Naive B cell (primary cell): Measurements from ENCODE around the gene ALOX5. TPM values are rescaled to one million over a fixed set of nuclear protein-coding genes. Genes with fewer than 3 reads are reported as not detected.
"Not testable (repeated sequence)": the region's sequence is repeated elsewhere in the genome, so short reads cannot be mapped to it uniquely, and the experiment has no call there.

Source experiments
- ATAC-seq, 2 donors: fragments of 150-1000 bp; cut with Tn5 transposase; 2 replicates each; pipeline ENCODE4 v1.10.0; 2021; ENCODE audit warnings: low read depth in 2 of 2, mild to moderate bottlenecking in 2 of 2, moderate library complexity in 2 of 2
- DNase-seq: peaks from one replicate; pipeline ENCODE4 v3.0.0; 2022
- H3K27ac Mint-ChIP-seq, 6 donors: one replicate each; pipeline ENCODE4 v1.8.0; 2020 to 2022; ENCODE audit warnings: mild to moderate bottlenecking in 6 of 6, mixed read lengths in 6 of 6, moderate library complexity in 5 of 6, inconsistent platforms in 2 of 6
- H3K27me3 Mint-ChIP-seq, 3 donors: one replicate each; pipeline ENCODE4 v1.8.0; 2021 to 2022; ENCODE audit warnings: mixed read lengths in 3 of 3, mild to moderate bottlenecking in 1 of 3
- H3K36me3 Mint-ChIP-seq, 2 donors: one replicate each; pipeline ENCODE4 v1.8.0; 2020 to 2022; ENCODE audit warnings: mixed read lengths in 2 of 2, inconsistent platforms in 1 of 2, mild to moderate bottlenecking in 1 of 2
- H3K4me1 Mint-ChIP-seq, 3 donors: one replicate each; pipeline ENCODE4 v1.8.0; 2020 to 2022; ENCODE audit warnings: mixed read lengths in 3 of 3, inconsistent platforms in 1 of 3, mild to moderate bottlenecking in 1 of 3, moderate library complexity in 1 of 3
- H3K4me3 Mint-ChIP-seq, 8 donors: one replicate each; pipeline ENCODE4 v1.8.0; 2020 to 2022; ENCODE audit warnings: mild to moderate bottlenecking in 8 of 8, mixed read lengths in 8 of 8, moderate library complexity in 8 of 8, inconsistent platforms in 2 of 8
- H3K9me3 Mint-ChIP-seq, 7 donors: one replicate each; pipeline ENCODE4 v1.8.0; 2020 to 2022; ENCODE audit warnings: mixed read lengths in 7 of 7, mild to moderate bottlenecking in 5 of 7, inconsistent platforms in 2 of 7, moderate library complexity in 1 of 7
- polyA plus RNA-seq, 6 donors: library from polyadenylated mRNA; unstranded; fragments of 300-500 nt; fragmentation: Illumina TruSeq; gene quantifications; one replicate each; pipeline ENCODE4 v1.2.3, GENCODE V29; 2021; ENCODE audit warnings: low read depth in 6 of 6

Gene ALOX5
- polyA plus RNA-seq, 6 donors from 2014 or later, result 120 to 202 (median 153) TPM

DNA sequence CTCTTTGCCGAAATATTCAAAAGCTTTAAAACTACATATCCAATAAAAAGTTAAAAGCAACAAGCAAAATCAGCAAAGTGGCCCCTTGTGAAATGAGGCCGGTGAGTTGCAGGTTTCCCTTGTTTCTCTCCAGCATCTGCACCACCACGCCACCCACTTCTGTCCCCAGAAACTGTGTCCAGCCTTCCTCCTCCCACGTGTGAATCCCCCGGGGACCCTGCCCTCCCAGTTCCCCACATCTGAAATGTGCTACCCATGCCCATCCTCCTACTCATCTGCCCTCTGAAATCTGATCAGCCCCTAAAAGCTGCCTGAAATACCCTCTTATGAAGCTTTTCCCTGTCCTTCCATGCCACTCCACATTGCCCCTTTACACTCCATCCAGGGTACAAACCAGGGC is 3.8 kb downstream of the ALOX5 start:
- Mint-ChIP-seq H3K27ac (peak overlapping the region in 5 of 6 donors; percentile 83 to 91 (median 86)), H3K27me3 (no peaks in the 10 kb centered on the region)
- no peak for ATAC-seq

DNA sequence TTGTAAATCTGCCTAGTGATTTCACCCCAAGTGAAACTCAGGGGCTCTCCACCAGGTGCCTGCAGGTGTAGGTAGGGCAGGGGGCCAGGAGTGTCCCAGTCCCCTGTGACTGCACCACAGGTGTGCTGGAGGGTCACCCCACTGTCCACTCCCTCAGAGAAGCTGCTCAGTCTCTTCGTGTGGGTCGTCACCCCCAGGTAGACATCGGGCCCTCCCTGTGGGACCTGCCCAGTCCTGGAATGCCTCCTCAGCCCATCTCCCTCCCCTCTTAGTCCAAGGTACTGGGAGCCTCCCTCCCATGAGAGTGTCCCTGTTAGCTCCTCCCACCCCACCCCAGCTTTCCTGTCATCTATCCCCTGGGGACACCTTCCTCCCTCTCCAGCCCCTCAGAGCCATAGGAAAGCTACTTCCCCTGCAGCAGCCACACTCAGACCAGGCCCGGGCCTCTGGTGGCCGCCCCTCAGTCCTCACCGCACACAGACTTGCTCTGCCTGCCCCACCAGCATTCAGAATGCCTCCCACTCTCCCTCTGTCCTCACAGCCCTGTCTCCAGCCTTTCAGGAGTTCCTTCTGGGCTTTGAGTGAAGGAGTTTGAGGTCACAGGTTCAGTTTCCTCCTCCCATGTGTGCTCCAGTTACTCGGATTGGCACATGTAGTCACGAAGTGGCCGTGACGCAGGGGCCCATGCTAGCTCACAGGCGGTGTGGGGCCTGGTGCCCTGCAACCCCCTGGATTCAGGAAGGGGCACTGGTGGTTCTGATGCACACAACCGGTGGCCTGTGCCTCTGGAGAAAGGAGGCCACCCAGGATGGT is 5.1 kb downstream of the ALOX5 start:
- peaks cover 0 to 15% of the 10 kb centered on the region in 2 donors for H3K36me3 Mint-ChIP-seq
- ATAC-seq, result no peak
- H3K4me3 Mint-ChIP-seq, result peak overlapping the region in 6 of 8 donors; percentile 41 to 98 (median 74)

More for the DNA sequence above, 3.8 kb downstream of the ALOX5 start:
- no peaks in the 10 kb centered on the region for H3K9me3 Mint-ChIP-seq
- H3K4me3 Mint-ChIP-seq, result peak overlapping the region; percentile 85 to 98 (median 96)
- DNase-seq, result no peak
- peaks cover 0 to 21% of the 10 kb centered on the region in 2 donors for H3K36me3 Mint-ChIP-seq
- H3K4me1 Mint-ChIP-seq, result peaks cover 61 to 75% (median 69%) of the 10 kb centered on the region in 3 donors

DNA sequence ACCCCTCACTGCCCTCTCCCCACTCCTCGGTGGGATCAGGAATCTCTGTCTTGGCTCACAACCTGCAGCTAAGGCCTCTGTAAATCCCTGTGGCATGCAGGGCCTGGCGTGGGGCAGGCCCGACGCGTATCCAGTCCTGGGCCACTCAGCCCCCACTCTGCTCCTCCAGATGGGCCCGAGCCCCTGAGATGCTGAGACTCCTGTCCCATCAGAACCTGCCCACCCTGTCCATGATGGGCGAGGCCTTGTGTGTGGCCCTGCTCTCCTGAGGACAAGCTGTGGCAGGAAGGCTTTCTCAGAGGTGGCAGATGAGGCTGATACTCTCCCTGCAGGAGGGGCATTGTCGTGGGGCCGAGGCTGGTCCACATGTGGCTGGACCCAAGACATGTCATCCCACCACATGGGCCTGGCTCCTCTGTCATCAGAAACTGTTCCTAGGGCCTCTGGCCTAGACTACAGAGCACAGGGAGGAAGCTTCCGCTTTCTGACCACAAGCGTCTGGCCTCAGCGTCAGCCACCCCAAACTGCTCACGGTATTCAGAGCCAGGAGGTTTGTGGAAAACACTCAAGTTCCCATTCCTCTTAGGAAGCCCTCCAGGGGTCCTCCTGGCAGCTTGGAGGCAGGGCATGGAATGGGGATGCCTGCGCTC is 6.0 kb downstream of the ALOX5 start:
- Mint-ChIP-seq H3K4me1 (peaks cover 51 to 66% (median 61%) of the 10 kb centered on the region in 3 donors), H3K4me3 (peak overlapping the region in 5 of 8 donors; percentile 6 to 98 (median 69)), H3K27me3 (no peaks in the 10 kb centered on the region), H3K27ac (peak overlapping the region in 5 of 6 donors; percentile 12 to 92 (median 79)), H3K9me3 (no peaks in the 10 kb centered on the region), H3K36me3 (peaks cover 0 to 15% of the 10 kb centered on the region in 2 donors)
- ATAC-seq, result no peak
- DNase-seq, result no peak

More for the DNA sequence above, 5.1 kb downstream of the ALOX5 start:
- Mint-ChIP-seq H3K4me1 (peaks cover 57 to 70% (median 61%) of the 10 kb centered on the region in 3 donors), H3K27ac (peak overlapping the region; percentile 61 to 92 (median 85)), H3K27me3 (no peaks in the 10 kb centered on the region), H3K9me3 (no peaks in the 10 kb centered on the region)
- DNase-seq, result no peak

DNA sequence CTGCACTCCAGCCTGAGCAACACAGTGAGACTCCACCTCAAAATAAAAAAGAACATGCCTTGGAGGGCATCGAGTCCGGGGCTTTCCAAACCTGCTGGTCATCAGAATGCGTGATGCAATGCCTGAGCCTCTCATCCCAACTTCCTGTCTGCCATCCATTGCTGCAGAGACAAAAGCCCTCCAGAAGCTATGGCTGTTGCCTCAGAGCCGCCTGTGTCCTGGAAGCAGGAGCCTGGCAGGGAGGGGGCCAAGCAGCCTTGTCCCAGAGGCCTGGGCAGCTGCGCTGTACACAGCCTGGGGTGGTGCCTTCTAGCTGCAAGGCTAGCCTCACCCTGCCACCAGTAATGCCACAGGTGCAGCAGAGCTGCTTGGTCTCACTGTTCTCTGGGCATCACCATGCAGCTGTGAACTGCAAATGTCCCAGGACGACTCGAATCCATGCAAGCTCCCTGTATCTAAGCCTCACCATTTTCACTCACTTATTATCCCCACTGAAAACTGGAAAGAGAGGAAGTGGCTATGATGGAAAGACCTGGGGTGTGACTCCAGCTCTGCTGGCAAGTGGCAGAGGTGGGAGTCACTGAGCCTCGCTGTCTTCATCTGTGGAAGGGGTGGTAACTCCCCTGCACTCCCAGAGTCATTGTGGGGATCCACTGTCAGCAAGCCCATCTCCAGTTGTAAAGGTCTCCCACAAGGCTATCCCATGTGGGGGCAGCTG is 7.0 kb downstream of the ALOX5 start:
- H3K36me3 Mint-ChIP-seq, result peaks cover 0 to 22% of the 10 kb centered on the region in 2 donors
- DNase-seq, result no peak
- no peaks in the 10 kb centered on the region for H3K9me3 Mint-ChIP-seq
- no peak overlapping the region for H3K4me3 Mint-ChIP-seq
- no peak for ATAC-seq
- H3K4me1 Mint-ChIP-seq, result peaks cover 41 to 57% (median 50%) of the 10 kb centered on the region in 3 donors
- H3K27ac Mint-ChIP-seq, result no peak overlapping the region
- no peaks in the 10 kb centered on the region for H3K27me3 Mint-ChIP-seq

DNA sequence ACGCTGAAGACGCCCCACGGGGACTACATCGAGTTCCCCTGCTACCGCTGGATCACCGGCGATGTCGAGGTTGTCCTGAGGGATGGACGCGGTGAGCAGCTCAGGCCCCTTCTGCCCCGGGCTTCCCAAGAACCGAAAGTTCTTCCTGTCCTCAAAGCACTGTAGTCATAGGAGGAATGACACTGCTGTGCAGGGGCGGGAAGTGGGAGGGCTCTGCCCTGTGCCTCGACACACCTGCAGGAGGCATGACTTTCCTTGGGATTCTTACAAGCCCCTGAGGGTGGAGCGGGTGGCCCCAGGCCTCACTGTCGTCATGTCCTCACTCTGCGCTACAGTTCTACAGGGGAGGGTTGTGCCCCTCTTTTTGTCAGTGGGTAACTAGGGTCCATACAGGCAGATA is 8.6 kb downstream of the ALOX5 start:
- H3K27me3 Mint-ChIP-seq, result no peaks in the 10 kb centered on the region
- ATAC-seq, result no peak

DNA sequence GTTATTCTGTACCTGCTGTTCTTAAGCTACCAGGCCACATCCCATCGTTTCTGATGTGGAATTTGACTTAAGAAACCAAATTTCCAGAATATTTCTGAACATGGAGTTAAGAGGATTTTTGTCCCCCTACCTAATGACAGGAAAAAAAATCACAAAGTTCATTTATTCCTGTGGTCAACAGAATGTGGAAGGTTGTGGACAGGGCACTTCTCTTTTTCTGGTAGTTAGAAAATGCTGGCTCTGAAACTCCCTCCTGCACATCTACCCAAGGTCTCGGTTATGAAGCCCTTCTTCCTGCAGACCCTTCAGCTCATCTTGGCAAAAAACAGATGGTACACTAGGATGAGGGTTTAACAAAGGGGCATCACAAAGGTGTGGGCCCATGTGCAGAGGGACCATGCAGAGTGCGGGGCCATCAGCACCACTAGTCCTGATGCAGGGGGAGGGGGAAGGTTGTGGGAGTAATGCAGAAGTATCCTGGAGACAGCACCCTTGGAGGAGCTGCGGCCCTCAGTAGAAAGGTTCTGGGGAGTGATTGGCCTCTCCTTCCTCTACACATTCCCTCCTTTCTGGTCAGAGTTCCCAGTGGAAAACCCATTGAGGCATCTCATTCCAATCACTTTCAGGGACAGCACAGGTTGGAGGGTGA is 9.8 kb downstream of the ALOX5 start:
- peaks cover 2 to 24% of the 10 kb centered on the region in 2 donors for H3K36me3 Mint-ChIP-seq
- no peaks in the 10 kb centered on the region for H3K27me3 Mint-ChIP-seq
- DNase-seq, result no peak
- no peak for ATAC-seq
- H3K4me3 Mint-ChIP-seq, result no peak overlapping the region
- H3K4me1 Mint-ChIP-seq, result peaks cover 20 to 35% (median 32%) of the 10 kb centered on the region in 3 donors
- no peak overlapping the region for H3K27ac Mint-ChIP-seq
- peaks cover 0 to under 1% (median 0%) of the 10 kb centered on the region in 7 donors for H3K9me3 Mint-ChIP-seq

More for the DNA sequence above, 8.6 kb downstream of the ALOX5 start:
- Mint-ChIP-seq H3K36me3 (peaks cover 0 to 27% of the 10 kb centered on the region in 2 donors), H3K4me3 (no peak overlapping the region), H3K27ac (peak overlapping the region in 1 of 6 donors; percentile 37), H3K9me3 (no peaks in the 10 kb centered on the region), H3K4me1 (peaks cover 31 to 45% (median 43%) of the 10 kb centered on the region in 3 donors)
- no peak for DNase-seq

DNA sequence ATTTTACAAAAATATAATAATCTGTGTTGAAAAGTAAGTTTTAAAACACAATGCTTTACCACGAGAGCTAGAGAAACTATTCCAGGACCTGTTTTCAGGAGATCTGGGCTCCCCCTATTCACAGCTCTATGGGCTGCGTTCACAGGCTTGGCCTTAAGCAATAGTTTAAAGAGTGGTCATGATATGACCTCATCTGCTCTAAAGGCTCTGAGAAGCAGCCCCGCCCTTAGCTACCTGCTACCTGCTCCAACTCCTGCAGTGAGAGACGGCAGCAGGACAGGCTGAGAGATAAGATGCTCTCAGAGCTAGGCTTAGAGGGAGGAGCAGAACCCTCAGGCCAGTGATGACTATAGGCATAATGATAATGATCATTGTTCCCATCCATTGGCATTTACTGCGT is 12.6 kb downstream of the ALOX5 start:
- ATAC-seq (no peak), DNase-seq (no peak)
- Mint-ChIP-seq H3K27ac (no peak overlapping the region), H3K4me1 (peaks cover 15 to 26% (median 18%) of the 10 kb centered on the region in 3 donors), H3K4me3 (no peak overlapping the region), H3K27me3 (no peaks in the 10 kb centered on the region), H3K9me3 (peaks cover 0 to 7% (median 2%) of the 10 kb centered on the region in 7 donors), H3K36me3 (peaks cover 19 to 32% of the 10 kb centered on the region in 2 donors)

DNA sequence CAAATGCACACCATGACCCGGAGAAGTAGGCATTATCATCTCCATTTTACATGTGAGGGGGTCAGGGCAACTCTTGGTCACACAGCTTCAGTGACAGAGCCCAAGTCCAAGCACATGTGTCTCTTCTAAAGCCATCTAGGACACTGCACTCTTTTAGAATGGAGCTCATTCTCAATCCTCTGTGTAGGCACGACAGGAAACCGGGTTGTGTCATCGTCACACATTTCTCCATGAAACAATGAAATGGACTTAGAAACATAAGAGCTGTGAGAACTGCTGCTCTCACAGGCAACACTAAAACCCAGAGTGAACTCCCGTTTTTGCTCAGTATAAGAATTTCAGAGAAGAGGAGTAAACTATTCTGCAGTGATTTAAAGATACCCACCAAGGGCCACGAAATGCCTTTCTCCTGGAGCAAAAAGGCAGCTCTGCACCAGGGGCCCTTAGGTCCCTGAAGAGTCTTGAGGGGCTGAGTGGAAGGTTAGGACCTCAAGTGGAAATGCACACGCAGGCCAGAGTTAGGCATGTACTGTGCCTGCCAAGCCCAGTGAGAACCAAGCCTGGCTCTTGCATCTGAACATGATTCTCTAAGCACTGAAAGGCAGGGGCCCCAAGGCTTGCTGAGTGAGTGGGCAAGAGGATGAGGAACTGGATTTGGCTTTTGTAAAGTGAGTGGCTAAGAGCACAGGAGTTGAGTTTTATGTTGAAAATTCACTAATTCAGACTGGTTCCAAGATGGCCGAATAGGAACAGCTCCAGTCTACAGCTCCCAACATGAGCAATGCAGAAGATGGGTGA is 13.3 kb downstream of the ALOX5 start:
- Mint-ChIP-seq H3K27ac (peak overlapping the region in 4 of 6 donors; percentile 8 to 46 (median 24)), H3K4me3 (no peak overlapping the region), H3K27me3 (no peaks in the 10 kb centered on the region), H3K4me1 (peaks cover 11 to 24% (median 13%) of the 10 kb centered on the region in 3 donors), H3K9me3 (peaks cover 0 to 7% (median 2%) of the 10 kb centered on the region in 7 donors), H3K36me3 (peaks cover 19 to 32% of the 10 kb centered on the region in 2 donors)
- DNase-seq (no peak), ATAC-seq (no peak)

DNA sequence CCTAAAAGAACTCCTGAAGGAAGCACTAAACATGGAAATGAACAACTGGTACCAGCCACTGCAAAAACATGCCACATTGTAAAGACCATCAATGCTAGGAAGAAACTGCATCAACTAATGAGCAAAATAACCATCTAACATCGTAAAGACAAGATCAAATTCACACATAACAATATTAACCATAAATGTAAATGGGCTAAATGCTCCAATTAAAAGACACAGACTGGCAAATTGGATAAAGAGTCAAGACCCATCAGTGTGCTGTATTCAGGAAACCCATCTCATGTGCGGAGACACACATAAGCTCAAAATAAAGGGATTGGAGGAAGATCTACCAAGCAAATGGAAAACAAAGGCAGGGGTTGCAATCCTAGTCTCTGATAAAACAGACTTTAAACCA is 15.7 kb downstream of the ALOX5 start:
- ATAC-seq, DNase-seq, H3K27me3 Mint-ChIP-seq, H3K4me3 Mint-ChIP-seq: not testable (repeated sequence)
- Mint-ChIP-seq H3K36me3 (peaks cover 19 to 32% of the 10 kb centered on the region in 2 donors), H3K9me3 (peaks cover 0 to 11% (median 2%) of the 10 kb centered on the region in 7 donors), H3K27ac (peak overlapping the region in 1 of 6 donors; percentile 39), H3K4me1 (peaks cover 11 to 22% (median 16%) of the 10 kb centered on the region in 3 donors)

DNA sequence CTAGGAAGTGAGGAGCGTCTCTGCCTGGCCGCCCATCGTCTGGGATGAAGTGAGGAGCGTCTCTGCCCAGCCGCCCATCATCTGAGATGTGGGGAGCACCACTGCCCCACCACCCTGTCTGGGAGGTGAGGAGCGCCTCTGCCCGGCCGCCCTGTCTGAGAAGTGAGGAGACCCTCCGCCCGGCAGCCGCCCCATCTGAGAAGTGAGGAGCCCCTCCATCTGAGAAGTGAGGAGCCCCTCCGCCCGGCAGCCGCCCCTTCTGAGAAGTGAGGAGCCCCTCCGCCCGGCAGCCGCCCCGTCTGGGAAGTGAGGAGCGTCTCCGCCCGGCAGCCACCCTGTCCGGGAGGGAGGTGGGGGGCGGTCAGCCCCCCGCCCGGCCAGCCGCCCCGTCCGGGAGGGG is 17.6 kb downstream of the ALOX5 start:
- not testable (repeated sequence) for H3K27me3 Mint-ChIP-seq

DNA sequence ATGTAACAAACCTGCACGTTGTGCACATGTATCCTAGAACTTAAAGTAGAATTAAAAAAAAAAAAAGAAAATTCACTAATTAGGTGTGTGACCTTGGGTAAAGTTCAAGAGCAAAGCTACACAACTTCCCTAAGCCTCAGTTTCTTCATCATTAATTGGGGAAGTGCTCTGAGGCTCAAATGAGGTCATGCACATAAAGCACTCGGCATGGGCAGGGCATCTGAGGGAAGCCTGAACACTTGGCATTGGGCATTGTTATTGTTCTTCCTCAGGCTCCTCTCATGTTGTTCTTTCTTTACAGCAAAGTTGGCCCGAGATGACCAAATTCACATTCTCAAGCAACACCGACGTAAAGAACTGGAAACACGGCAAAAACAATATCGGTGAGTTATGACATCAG is 21.5 kb downstream of the ALOX5 start:
- no peak overlapping the region for H3K4me3 Mint-ChIP-seq
- peaks cover 41 to 44% of the 10 kb centered on the region in 2 donors for H3K36me3 Mint-ChIP-seq
- no peak for DNase-seq
- H3K27me3 Mint-ChIP-seq, result no peaks in the 10 kb centered on the region
- ATAC-seq, result no peak
- H3K27ac Mint-ChIP-seq, result peak overlapping the region in 1 of 6 donors; percentile 34
- peaks cover 0 to 15% (median 6%) of the 10 kb centered on the region in 7 donors for H3K9me3 Mint-ChIP-seq
- peaks cover 8 to 23% (median 19%) of the 10 kb centered on the region in 3 donors for H3K4me1 Mint-ChIP-seq

More for the DNA sequence above, 17.6 kb downstream of the ALOX5 start:
- Mint-ChIP-seq H3K4me1 (peaks cover 12 to 22% (median 16%) of the 10 kb centered on the region in 3 donors), H3K36me3 (peaks cover 32 to 38% of the 10 kb centered on the region in 2 donors), H3K9me3 (peaks cover 0 to 18% (median 8%) of the 10 kb centered on the region in 7 donors)
- not testable (repeated sequence) for H3K4me3 Mint-ChIP-seq, DNase-seq, ATAC-seq, H3K27ac Mint-ChIP-seq

DNA sequence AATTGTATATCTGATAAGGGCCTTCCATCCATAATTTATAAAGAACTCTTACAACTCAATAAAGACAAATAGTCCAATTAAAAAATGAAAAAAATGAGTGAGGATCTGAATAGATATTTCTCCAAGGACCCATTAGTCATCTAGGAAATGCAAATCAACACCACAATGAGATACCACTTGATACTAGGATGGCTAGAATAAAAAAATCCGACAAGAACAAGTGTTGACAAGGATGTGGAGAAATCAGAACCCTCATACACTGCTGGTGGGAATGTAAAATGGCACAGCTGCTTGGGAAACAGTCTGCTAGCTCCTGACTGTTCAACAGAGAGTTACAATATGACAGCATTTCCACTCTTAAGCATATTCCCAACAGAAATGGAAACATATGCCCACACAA is 24.6 kb downstream of the ALOX5 start:
- DNase-seq (no peak), ATAC-seq (no peak)
- H3K36me3 Mint-ChIP-seq, result peaks cover 55 to 56% of the 10 kb centered on the region in 2 donors
- peaks cover 0 to 14% (median 6%) of the 10 kb centered on the region in 7 donors for H3K9me3 Mint-ChIP-seq
- no peaks in the 10 kb centered on the region for H3K27me3 Mint-ChIP-seq
- peak overlapping the region in 3 of 6 donors; percentile 42 to 86 (median 69) for H3K27ac Mint-ChIP-seq
- peaks cover 35 to 48% (median 37%) of the 10 kb centered on the region in 3 donors for H3K4me1 Mint-ChIP-seq
- no peak overlapping the region for H3K4me3 Mint-ChIP-seq
